LNCaP clone FGC (cell line): ENCODE results near the gene CXCL9.

Experiments used
- DNase-seq: peaks from one replicate; pipeline ENCODE4 v3.0.0-alpha.2; 2011; ENCODE audit warnings: low read depth
- H3K4me3 ChIP-seq: 2 replicates; pipeline ENCODE4 v1.5.1; 2011; ENCODE audit warnings: mild to moderate bottlenecking, low read depth, low read length, control low read depth
- TF ChIP-seq, protein P1 (sequence below): IDR thresholded peaks from 2 replicates; pipeline ENCODE4 v1.5.1; 2012; ENCODE audit warnings: mild to moderate bottlenecking; ENCODE audit not compliant: control insufficient read depth, insufficient read depth; ENCODE audit errors: extremely low read depth

Gene CXCL9

DNA sequence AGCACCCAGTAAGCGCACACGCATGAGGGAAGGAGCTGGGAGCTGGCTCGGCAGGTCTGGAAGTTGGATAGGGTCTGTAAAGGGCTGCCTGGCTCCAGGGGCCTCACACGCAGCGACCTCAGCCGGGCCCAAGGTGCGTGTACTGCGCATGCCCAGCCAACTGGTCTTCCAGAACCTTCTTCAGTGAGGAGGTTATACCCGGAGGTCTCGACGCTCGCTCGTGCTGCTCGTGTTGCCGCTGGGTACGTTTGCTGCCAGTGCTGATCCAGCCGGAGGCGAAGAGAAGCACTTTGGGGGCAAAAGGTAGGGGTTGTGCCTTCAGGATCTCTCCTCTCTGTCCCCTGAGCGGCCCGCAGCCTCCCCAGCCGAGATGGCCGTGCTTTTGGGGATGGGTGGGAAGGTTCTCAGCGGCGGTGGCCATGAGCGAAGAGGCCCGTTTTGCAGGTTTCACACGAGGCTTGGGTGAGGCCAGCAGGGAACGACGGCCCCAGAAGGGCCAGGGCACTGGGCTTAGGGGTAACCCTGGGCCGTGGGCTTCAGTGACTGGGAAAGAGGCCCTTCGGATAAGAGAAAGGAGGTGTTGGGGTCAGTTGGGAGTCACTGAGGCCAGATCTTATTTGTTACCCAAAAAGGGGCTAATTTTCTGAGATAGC, 3.8 kb upstream of the CXCL9 start:
- TF ChIP-seq, protein P1, sequence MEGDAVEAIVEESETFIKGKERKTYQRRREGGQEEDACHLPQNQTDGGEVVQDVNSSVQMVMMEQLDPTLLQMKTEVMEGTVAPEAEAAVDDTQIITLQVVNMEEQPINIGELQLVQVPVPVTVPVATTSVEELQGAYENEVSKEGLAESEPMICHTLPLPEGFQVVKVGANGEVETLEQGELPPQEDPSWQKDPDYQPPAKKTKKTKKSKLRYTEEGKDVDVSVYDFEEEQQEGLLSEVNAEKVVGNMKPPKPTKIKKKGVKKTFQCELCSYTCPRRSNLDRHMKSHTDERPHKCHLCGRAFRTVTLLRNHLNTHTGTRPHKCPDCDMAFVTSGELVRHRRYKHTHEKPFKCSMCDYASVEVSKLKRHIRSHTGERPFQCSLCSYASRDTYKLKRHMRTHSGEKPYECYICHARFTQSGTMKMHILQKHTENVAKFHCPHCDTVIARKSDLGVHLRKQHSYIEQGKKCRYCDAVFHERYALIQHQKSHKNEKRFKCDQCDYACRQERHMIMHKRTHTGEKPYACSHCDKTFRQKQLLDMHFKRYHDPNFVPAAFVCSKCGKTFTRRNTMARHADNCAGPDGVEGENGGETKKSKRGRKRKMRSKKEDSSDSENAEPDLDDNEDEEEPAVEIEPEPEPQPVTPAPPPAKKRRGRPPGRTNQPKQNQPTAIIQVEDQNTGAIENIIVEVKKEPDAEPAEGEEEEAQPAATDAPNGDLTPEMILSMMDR, result no peak
- DNase-seq, result no peak
- no peak overlapping the region for H3K4me3 ChIP-seq

DNA sequence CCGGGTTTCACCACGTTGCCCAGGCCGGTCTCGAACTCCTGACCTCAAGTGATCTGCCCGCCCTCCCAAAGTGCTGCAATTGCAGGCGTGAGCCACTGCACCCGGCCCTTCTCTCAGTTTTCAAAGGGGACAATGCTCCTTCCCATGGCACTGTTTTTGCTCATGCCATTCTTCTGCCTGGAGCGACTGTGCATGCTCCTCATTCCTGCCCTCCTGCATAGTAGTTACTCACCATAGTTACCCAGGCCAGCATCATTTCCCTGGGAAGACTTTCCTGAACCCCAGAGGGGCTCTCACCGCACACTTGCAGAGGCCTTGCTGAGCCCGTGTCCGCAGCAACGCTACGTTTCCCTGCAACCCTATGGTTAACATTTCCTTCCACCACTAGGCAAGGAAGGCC, 3.3 kb upstream of the CXCL9 start:
- H3K4me3 ChIP-seq, result no peak overlapping the region
- no peak for DNase-seq
- TF ChIP-seq, protein P1, result no peak

DNA sequence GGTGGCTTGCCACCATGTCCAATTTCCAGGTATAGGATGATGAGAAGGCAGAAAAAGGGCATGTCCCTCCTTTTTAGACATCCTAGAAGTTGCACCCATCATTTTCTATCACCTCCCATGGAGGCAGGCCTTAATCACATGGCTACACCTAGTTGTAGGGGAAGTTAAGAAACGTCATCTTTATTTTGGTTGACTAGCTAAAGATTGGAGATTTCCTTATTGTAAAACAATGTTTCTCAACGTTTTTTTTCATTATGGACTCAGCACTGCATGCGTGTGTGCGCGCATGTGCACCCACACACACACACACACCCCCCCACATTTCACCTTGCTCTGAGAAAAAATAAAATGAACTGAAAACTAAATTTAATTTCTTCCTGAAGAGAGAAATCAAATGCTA, 2.0 kb upstream of the CXCL9 start:
- TF ChIP-seq, protein P1, result no peak

GRCh38 chr4:76003620-76004019, 3.7 kb downstream of the CXCL9 start:
- TF ChIP-seq, protein P1, result no peak
- H3K4me3 ChIP-seq, result no peak overlapping the region
- DNase-seq, result no peak

More for the DNA sequence above, 2.0 kb upstream of the CXCL9 start:
- no peak for DNase-seq
- no peak overlapping the region for H3K4me3 ChIP-seq

GRCh38 chr4:76003035-76003434, 4.3 kb downstream of the CXCL9 start:
- TF ChIP-seq, protein P1, result no peak

DNA sequence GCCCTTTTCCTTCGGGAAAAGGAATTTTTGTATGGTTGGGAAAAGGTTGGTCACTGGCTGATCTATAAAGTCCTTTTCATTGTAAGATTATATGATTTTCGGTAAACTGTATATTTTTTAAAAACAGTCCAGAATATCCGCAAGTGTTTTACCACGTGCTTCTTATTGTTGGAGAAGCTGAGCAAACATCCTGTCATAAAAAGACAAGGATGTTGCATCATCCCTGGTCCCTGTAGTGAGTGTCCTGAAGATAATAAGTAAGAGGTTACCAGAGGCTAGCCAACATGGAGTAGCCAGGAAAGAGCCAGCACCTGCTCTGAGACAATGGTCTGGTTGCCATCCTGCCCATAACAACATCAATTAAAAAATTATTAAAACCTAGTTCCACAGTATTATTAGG, 5.1 kb downstream of the CXCL9 start:
- H3K4me3 ChIP-seq, result no peak overlapping the region
- DNase-seq, result no peak
- TF ChIP-seq, protein P1, result no peak

More at GRCh38 chr4:76003035-76003434, 4.3 kb downstream of the CXCL9 start:
- H3K4me3 ChIP-seq, result no peak overlapping the region
- DNase-seq, result no peak

DNA sequence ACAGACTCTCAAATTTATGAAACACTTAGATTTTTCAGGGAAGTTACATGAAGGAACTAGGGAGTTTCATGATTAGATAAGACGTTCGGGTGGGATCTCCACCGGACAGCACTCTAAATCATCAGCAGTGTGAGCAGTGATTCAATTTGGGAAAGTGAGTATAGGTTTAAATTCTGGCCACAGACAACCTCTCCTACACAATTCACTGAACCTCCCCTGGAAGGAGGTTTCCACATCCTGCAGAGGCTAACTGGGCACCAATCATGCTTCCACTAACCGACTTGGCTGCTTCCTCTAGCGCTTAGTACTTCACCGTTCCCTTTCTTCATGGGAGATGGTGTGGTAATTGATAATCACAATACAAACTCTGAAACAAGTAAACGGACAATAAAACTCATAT, 5.6 kb downstream of the CXCL9 start:
- TF ChIP-seq, protein P1, result no peak
- no peak for DNase-seq
- no peak overlapping the region for H3K4me3 ChIP-seq
